HCT116 (cell line): ENCODE measurements around the gene LDLR. TPM values are rescaled to one million over a fixed set of nuclear protein-coding genes. Genes with fewer than 3 reads are reported as not detected.

ENCODE experiments used
- ATAC-seq: fragments of 200-7000 bp; cut with Tn5 transposase; 2 replicates; pipeline ENCODE4 v1.9.1; 2020; ENCODE audit warnings: mild to moderate bottlenecking, moderate library complexity
- BruUV-seq: library from RNA; stranded (reverse); fragments of 400-500 nt; replicated peaks from 2 replicates; lab custom pipeline; 2021; lab: Mats Ljungman, UMichigan
- CTCF ChIA-PET: fragments of 300-600 bp; sonication (Branson Sonifier 250); formaldehyde crosslinking; loops from one replicate; lab custom pipeline; 2021; ENCODE audit warnings: antibody characterized with exemption; lab: Charles Lee
- POLR2A ChIA-PET: fragments of 300-600, 350-600 bp; sonication (Branson Sonifier 250); formaldehyde crosslinking; loops from one replicate; lab custom pipeline; 2021; ENCODE audit warnings: antibody characterized with exemption; lab: Charles Lee
- RAD21 ChIA-PET, 2 experiments: fragments of 300-600 bp; sonication (Branson Sonifier 250); formaldehyde crosslinking; loops; one replicate each; lab custom pipeline; 2023; ENCODE audit warnings: low total read pairs in 2 of 2; ENCODE audit not compliant: uncharacterized antibody in 2 of 2, unreplicated experiment in 2 of 2, low non-redundant PET in 1 of 2; lab: Charles Lee
- DNase-seq: peaks from one replicate; pipeline ENCODE4 v3.0.0-alpha.2; 2010; ENCODE audit warnings: low read depth, low spot score
- H2AFZ ChIP-seq: fragments of 200-600 bp; shearing (Covaris generic), sonication (generic); 2 replicates; pipeline ENCODE4 v1.6.1; 2017; ENCODE audit warnings: low read depth, mixed run types, mixed read lengths, antibody characterized with exemption, low read length; ENCODE audit not compliant: poor library complexity, severe bottlenecking
- H3K27ac ChIP-seq: 2 replicates; pipeline ENCODE4 v1.5.1; 2012; ENCODE audit warnings: low read depth, low read length
- H3K27me3 ChIP-seq: fragments of 200-600 bp; sonication (generic); 2 replicates; pipeline ENCODE4 v1.6.1; 2016; ENCODE audit warnings: mixed run types, low read length, mixed read lengths; ENCODE audit not compliant: insufficient read depth
- H3K36me3 ChIP-seq, 2 experiments: fragments of 200-500 bp in 1 of 2; fragments of 200-600 bp in 1 of 2; sonication (Bioruptor generic) in 1 of 2; sonication (generic) in 1 of 2; 2 replicates each; pipeline versions ENCODE4 v1.5.1 to v1.6.1; 2014 to 2016; ENCODE audit warnings: low read length in 2 of 2, inconsistent platforms in 1 of 2, mixed read lengths in 1 of 2, mixed run types in 1 of 2; ENCODE audit not compliant: insufficient read depth in 2 of 2, control insufficient read depth in 1 of 2
- H3K4me1 ChIP-seq, 2 experiments: fragments of 200-600 bp in 1 of 2; sonication (generic) in 1 of 2; 2 replicates each; pipeline versions ENCODE4 v1.5.1 to v1.6.1; 2012 to 2017; ENCODE audit warnings: low read length in 2 of 2, inconsistent platforms in 1 of 2, mild to moderate bottlenecking in 1 of 2, mixed read lengths in 1 of 2, mixed run types in 1 of 2, moderate library complexity in 1 of 2; ENCODE audit not compliant: insufficient read depth in 2 of 2, control insufficient read depth in 1 of 2
- H3K4me2 ChIP-seq: fragments of 200-600 bp; sonication (generic); 2 replicates; pipeline ENCODE4 v1.6.1; 2017; ENCODE audit warnings: mixed run types, low read length, mixed read lengths
- H3K4me3 ChIP-seq, 2 experiments: fragments of 200-600 bp in 1 of 2; sonication (generic) in 1 of 2; replicated peaks in 1 of 2; 2 replicates each; pipeline ENCODE4 v1.5.1; 2011 to 2016; ENCODE audit warnings: low read length in 2 of 2, control low read depth in 1 of 2, low read depth in 1 of 2, mild to moderate bottlenecking in 1 of 2, mixed read lengths in 1 of 2, mixed run types in 1 of 2
- H3K79me2 ChIP-seq: fragments of 200-600 bp; sonication (generic); 2 replicates; pipeline ENCODE4 v1.6.1; 2017; ENCODE audit warnings: mild to moderate bottlenecking, mixed run types, low read length, moderate library complexity, mixed read lengths; ENCODE audit not compliant: insufficient read depth
- H3K9ac ChIP-seq: fragments of 200-600 bp; sonication (generic); 2 replicates; pipeline ENCODE4 v1.6.1; 2016; ENCODE audit warnings: low read length, mixed read lengths
- H3K9me2 ChIP-seq: fragments of 200-600 bp; sonication (generic), shearing (Covaris generic); 2 replicates; pipeline ENCODE4 v1.6.1; 2017; ENCODE audit warnings: mixed run types, mild to moderate bottlenecking, moderate library complexity; ENCODE audit not compliant: insufficient read depth
- H3K9me3 ChIP-seq, 2 experiments: fragments of 200-500 bp in 1 of 2; fragments of 200-600 bp in 1 of 2; sonication (Bioruptor generic) in 1 of 2; sonication (generic) in 1 of 2; 2 replicates each; pipeline ENCODE4 v1.6.1; 2014 to 2017; ENCODE audit warnings: low read length in 2 of 2, mixed read lengths in 2 of 2, inconsistent platforms in 1 of 2, low read depth in 1 of 2, mild to moderate bottlenecking in 1 of 2, mixed run types in 1 of 2, moderate library complexity in 1 of 2; ENCODE audit not compliant: control insufficient read depth in 1 of 2, insufficient read depth in 1 of 2
- H4K20me1 ChIP-seq: fragments of 200-600 bp; sonication (generic), shearing (Covaris generic); 2 replicates; pipeline ENCODE4 v1.6.1; 2017; ENCODE audit warnings: mixed run types, mild to moderate bottlenecking, moderate library complexity; ENCODE audit not compliant: insufficient read depth
- CBX3 ChIP-seq: IDR thresholded peaks from 2 replicates; pipeline ENCODE4 v1.6.1; 2012; ENCODE audit warnings: low read depth
- EZH2 ChIP-seq: fragments of 200-600 bp; sonication (generic); IDR thresholded peaks from 2 replicates; pipeline ENCODE4 v1.6.1; 2017; ENCODE audit warnings: antibody characterized with exemption, mixed run types
- FOSL1 ChIP-seq: IDR thresholded peaks from 2 replicates; pipeline ENCODE4 v1.6.1; 2012; ENCODE audit warnings: low read depth
- JUND ChIP-seq: IDR thresholded peaks from 2 replicates; pipeline ENCODE4 v1.6.1; 2012
- POLR2A ChIP-seq: IDR thresholded peaks from 2 replicates; pipeline ENCODE4 v1.7.0; 2011; ENCODE audit warnings: borderline replicate concordance; ENCODE audit not compliant: insufficient read depth, insufficient read length; ENCODE audit errors: extremely low read depth
- POLR2AphosphoS5 ChIP-seq: IDR thresholded peaks from 2 replicates; pipeline ENCODE4 v1.6.1; 2011; ENCODE audit warnings: mild to moderate bottlenecking, low read depth, low read length, moderate library complexity
- RAD21 ChIP-seq: IDR thresholded peaks from 2 replicates; pipeline ENCODE4 v1.6.1; 2012; ENCODE audit warnings: low read depth, mild to moderate bottlenecking
- SIN3A ChIP-seq: IDR thresholded peaks from 2 replicates; pipeline ENCODE4 v1.6.1; 2012; ENCODE audit warnings: low read depth
- SP1 ChIP-seq: IDR thresholded peaks from 2 replicates; pipeline ENCODE4 v1.6.1; 2012; ENCODE audit warnings: low read depth
- SRF ChIP-seq: IDR thresholded peaks from 2 replicates; pipeline ENCODE4 v1.6.1; 2012; ENCODE audit warnings: low read depth
- TCF7L2 ChIP-seq: IDR thresholded peaks from 2 replicates; pipeline ENCODE4 v1.7.0; 2011; ENCODE audit warnings: borderline replicate concordance, inconsistent platforms; ENCODE audit not compliant: insufficient read depth, insufficient read length; ENCODE audit errors: extremely low read depth
- ZFX ChIP-seq: fragments of 450-650 bp; IDR thresholded peaks from 2 replicates; pipeline ENCODE4 v1.6.1; 2017
- ZNF274 ChIP-seq: fragments of 200-500 bp; sonication (Bioruptor generic); IDR thresholded peaks from 2 replicates; pipeline ENCODE4 v1.6.1; 2014; ENCODE audit warnings: mild to moderate bottlenecking, low read depth, low read length, inconsistent platforms
- intact Hi-C: fragments of 100-400 bp; cut with micrococcal nuclease; formaldehyde crosslinking; loops from 2 replicates; pipeline ENCODE4 v1.10.0; 2022
- total RNA-seq: library from RNA; stranded (reverse); gene quantifications from one replicate; pipeline ENCODE4 v1.2.1, GENCODE V29; 2021; ENCODE audit not compliant: unreplicated experiment
- TF ChIP-seq, protein P1 (sequence below): IDR thresholded peaks from 2 replicates; pipeline ENCODE4 v1.6.1; 2011; ENCODE audit warnings: mild to moderate bottlenecking, low read length, moderate library complexity; ENCODE audit not compliant: insufficient replicate concordance; ENCODE audit errors: extremely low read depth
- TF ChIP-seq, protein P2 (sequence below): IDR thresholded peaks from 2 replicates; pipeline ENCODE4 v1.6.1; 2012; ENCODE audit warnings: low read depth
- TF ChIP-seq, protein P3 (sequence below): IDR thresholded peaks from 2 replicates; pipeline ENCODE4 v1.6.1; 2012

Gene LDLR
- total RNA-seq, 1 experiment from 2014 or later = 92.4 TPM

DNA sequence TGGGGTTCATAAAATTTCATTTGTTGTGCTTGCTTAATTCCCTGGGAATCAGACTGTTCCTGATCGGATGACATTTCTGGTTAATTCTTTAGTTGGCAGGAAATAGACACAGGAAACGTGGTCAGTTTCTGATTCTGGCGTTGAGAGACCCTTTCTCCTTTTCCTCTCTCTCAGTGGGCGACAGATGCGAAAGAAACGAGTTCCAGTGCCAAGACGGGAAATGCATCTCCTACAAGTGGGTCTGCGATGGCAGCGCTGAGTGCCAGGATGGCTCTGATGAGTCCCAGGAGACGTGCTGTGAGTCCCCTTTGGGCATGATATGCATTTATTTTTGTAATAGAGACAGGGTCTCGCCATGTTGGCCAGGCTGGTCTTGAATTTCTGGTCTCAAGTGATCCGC is 10.8 kb downstream of the LDLR start:
- POLR2A ChIA-PET = no interaction called here
- peaks cover 93% of the 10 kb centered on the region for H3K79me2 ChIP-seq
- RAD21 ChIA-PET = no interaction called here
- DNase-seq (no peak), ATAC-seq (no peak)
- H3K9me2 ChIP-seq = no peaks in the 10 kb centered on the region
- H3K27me3 ChIP-seq = no peaks in the 10 kb centered on the region
- H4K20me1 ChIP-seq = no peaks in the 10 kb centered on the region
- no peak overlapping the region for H3K9ac ChIP-seq
- BruUV-seq = no TSS peak
- H3K4me1 ChIP-seq = peaks cover 15 to 31% of the 10 kb centered on the region in 2 experiments
- intact Hi-C loops = no loop called here
- no peaks in the 10 kb centered on the region for H3K9me3 ChIP-seq
- no peak overlapping the region for H3K4me3 ChIP-seq
- CTCF ChIA-PET = no interaction called here
- H2AFZ ChIP-seq = no peak overlapping the region
- H3K27ac ChIP-seq = no peak overlapping the region
- H3K4me2 ChIP-seq = no peak overlapping the region
- TF ChIP-seq, protein P1, sequence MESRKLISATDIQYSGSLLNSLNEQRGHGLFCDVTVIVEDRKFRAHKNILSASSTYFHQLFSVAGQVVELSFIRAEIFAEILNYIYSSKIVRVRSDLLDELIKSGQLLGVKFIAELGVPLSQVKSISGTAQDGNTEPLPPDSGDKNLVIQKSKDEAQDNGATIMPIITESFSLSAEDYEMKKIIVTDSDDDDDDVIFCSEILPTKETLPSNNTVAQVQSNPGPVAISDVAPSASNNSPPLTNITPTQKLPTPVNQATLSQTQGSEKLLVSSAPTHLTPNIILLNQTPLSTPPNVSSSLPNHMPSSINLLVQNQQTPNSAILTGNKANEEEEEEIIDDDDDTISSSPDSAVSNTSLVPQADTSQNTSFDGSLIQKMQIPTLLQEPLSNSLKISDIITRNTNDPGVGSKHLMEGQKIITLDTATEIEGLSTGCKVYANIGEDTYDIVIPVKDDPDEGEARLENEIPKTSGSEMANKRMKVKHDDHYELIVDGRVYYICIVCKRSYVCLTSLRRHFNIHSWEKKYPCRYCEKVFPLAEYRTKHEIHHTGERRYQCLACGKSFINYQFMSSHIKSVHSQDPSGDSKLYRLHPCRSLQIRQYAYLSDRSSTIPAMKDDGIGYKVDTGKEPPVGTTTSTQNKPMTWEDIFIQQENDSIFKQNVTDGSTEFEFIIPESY = no peak
- peaks cover 40 to 60% of the 10 kb centered on the region in 2 experiments for H3K36me3 ChIP-seq

DNA sequence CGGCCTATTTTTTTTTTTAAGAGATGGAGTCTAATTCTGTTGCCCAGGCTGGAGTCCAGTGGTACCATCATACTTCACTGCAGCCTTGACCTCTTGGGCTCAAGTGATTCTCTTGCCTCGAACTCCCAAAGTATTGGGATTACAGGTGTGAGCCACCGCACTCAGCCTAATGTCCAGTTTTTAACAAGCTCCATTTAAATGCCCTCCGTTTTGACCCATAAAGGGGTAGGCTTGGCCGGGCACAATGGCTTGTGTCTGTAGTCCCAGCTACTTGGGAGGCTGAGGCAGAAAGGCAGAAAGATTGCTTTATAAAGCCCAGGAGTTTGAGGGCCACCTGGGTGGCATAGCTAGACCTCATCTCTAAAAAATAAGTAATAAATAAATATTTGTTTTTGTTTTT is 11.8 kb downstream of the LDLR start:
- Histone ChIP-seq H3K9me3 (no peaks in the 10 kb centered on the region), H3K27me3 (no peaks in the 10 kb centered on the region), H2AFZ (no peak overlapping the region), H3K4me3 (no peak overlapping the region), H3K4me1 (peaks cover 5 to 21% of the 10 kb centered on the region in 2 experiments), H3K9me2 (no peaks in the 10 kb centered on the region), H3K79me2 (peaks cover 90% of the 10 kb centered on the region), H3K27ac (no peak overlapping the region), H3K36me3 (peaks cover 50 to 52% of the 10 kb centered on the region in 2 experiments), H4K20me1 (no peaks in the 10 kb centered on the region), H3K9ac (no peak overlapping the region), H3K4me2 (no peak overlapping the region)
- TF ChIP-seq SIN3A (no peak), SRF (no peak), EZH2 (no peak), RAD21 (no peak), FOSL1 (no peak), CBX3 (no peak), POLR2A (no peak), JUND (no peak), SP1 (no peak), TCF7L2 (no peak), ZNF274 (no peak), POLR2AphosphoS5 (no peak), ZFX (no peak)
- TF ChIP-seq, protein P2, sequence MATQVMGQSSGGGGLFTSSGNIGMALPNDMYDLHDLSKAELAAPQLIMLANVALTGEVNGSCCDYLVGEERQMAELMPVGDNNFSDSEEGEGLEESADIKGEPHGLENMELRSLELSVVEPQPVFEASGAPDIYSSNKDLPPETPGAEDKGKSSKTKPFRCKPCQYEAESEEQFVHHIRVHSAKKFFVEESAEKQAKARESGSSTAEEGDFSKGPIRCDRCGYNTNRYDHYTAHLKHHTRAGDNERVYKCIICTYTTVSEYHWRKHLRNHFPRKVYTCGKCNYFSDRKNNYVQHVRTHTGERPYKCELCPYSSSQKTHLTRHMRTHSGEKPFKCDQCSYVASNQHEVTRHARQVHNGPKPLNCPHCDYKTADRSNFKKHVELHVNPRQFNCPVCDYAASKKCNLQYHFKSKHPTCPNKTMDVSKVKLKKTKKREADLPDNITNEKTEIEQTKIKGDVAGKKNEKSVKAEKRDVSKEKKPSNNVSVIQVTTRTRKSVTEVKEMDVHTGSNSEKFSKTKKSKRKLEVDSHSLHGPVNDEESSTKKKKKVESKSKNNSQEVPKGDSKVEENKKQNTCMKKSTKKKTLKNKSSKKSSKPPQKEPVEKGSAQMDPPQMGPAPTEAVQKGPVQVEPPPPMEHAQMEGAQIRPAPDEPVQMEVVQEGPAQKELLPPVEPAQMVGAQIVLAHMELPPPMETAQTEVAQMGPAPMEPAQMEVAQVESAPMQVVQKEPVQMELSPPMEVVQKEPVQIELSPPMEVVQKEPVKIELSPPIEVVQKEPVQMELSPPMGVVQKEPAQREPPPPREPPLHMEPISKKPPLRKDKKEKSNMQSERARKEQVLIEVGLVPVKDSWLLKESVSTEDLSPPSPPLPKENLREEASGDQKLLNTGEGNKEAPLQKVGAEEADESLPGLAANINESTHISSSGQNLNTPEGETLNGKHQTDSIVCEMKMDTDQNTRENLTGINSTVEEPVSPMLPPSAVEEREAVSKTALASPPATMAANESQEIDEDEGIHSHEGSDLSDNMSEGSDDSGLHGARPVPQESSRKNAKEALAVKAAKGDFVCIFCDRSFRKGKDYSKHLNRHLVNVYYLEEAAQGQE = no peak
- TF ChIP-seq, protein P3, sequence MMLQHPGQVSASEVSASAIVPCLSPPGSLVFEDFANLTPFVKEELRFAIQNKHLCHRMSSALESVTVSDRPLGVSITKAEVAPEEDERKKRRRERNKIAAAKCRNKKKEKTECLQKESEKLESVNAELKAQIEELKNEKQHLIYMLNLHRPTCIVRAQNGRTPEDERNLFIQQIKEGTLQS = no peak
- RAD21 ChIA-PET = no interaction called here
- intact Hi-C loops = no loop called here
- BruUV-seq = no TSS peak
- ATAC-seq = no peak
- POLR2A ChIA-PET = interaction anchor here (0.6 kb wide), 3 partner anchors 17 to 747 kb away, joined by 3 to 4 read pairs (median 3); no protein-coding TSS in a partner anchor
- DNase-seq = no peak
- CTCF ChIA-PET = interaction anchor here (1.0 kb wide), 1 partner anchor 25 kb away, joined by 3 read pairs; no protein-coding TSS in a partner anchor
